ENCODE measurements around the gene ERCC4. TPM values are rescaled to one million over a fixed set of nuclear protein-coding genes. Genes with fewer than 3 reads are reported as not detected.

Gene ERCC4
- polyA plus RNA-seq, 2 of the 4 experiments (the other 2 are of a cell fraction), result 5.9 to 15.1 TPM

DNA sequence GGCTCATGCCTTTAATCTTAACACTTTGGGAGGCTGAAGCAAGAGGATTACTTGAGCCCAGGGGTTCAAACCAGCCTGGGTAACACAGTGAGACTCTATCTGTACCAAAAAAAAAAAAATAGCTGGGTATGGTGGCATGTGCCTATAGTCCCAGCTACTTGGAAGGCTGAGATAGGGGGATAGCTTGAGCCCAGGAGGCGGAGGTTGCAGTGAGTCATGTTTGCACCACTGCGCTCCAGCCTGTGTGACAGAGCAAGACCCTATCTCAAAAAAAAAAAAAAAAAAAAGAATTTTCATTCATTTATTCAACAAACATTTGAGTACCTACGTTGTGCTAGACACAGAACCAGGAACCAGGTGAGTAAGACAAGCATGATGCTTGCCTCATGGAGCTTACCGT is 77.6 kb downstream of the ERCC4 start:
- Histone ChIP-seq H3K4me2 (peak overlapping the region; percentile 52), H3K4me1 (peaks cover 17% of the 10 kb centered on the region), H3K27ac (peak overlapping the region; percentile 31 to 39; a peak in 1 of 6 replicates), H3K9me3 (no peaks in the 10 kb centered on the region), H3K4me3 (no peak overlapping the region)
- WGBS (ENCODE audit: missing lambda C conversion rate), result 74% methylated on average over 4 of the region's 4 CpGs
- no peak for TF ChIP-seq HOXA7 (CRISPR knock-in tag; IDR thresholded peaks at IDR 0.05)
- no peak for TF ChIP-seq HES2 (IDR thresholded peaks at IDR 0.05)
- TF ChIP-seq FOXS1 (CRISPR knock-in tag; IDR thresholded peaks at IDR 0.05), result no peak
- TF ChIP-seq, protein P1, sequence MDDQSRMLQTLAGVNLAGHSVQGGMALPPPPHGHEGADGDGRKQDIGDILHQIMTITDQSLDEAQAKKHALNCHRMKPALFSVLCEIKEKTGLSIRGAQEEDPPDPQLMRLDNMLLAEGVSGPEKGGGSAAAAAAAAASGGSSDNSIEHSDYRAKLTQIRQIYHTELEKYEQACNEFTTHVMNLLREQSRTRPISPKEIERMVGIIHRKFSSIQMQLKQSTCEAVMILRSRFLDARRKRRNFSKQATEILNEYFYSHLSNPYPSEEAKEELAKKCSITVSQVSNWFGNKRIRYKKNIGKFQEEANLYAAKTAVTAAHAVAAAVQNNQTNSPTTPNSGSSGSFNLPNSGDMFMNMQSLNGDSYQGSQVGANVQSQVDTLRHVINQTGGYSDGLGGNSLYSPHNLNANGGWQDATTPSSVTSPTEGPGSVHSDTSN (IDR thresholded peaks at IDR 0.05), result no peak
- TF ChIP-seq, protein P2, sequence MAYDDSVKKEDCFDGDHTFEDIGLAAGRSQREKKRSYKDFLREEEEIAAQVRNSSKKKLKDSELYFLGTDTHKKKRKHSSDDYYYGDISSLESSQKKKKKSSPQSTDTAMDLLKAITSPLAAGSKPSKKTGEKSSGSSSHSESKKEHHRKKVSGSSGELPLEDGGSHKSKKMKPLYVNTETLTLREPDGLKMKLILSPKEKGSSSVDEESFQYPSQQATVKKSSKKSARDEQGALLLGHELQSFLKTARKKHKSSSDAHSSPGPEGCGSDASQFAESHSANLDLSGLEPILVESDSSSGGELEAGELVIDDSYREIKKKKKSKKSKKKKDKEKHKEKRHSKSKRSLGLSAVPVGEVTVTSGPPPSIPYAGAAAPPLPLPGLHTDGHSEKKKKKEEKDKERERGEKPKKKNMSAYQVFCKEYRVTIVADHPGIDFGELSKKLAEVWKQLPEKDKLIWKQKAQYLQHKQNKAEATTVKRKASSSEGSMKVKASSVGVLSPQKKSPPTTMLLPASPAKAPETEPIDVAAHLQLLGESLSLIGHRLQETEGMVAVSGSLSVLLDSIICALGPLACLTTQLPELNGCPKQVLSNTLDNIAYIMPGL (CRISPR knock-in tag; IDR thresholded peaks at IDR 0.05; ENCODE audit: borderline replicate concordance), result no peak
- no peak for TF ChIP-seq CEBPB (IDR thresholded peaks at IDR 0.05)
- no peak for TF ChIP-seq ESRRA (IDR thresholded peaks at IDR 0.05; ENCODE audit: borderline replicate concordance, low read length)
- no peak for TF ChIP-seq JUNB (IDR thresholded peaks at IDR 0.05)
- POLR2A ChIA-PET, result no interaction called here
- CTCF ChIA-PET, result interaction anchor here (0.6 to 1.6 kb wide), 4 partner anchors 9 to 549 kb away, joined by 3 to 4 read pairs (median 3); no protein-coding TSS in a partner anchor
- no peak for ATAC-seq
- DNase-seq (ENCODE audit: low read depth in 1 of 2, low spot score in 1 of 2), result no peak
- FAIRE-seq, result no peak

DNA sequence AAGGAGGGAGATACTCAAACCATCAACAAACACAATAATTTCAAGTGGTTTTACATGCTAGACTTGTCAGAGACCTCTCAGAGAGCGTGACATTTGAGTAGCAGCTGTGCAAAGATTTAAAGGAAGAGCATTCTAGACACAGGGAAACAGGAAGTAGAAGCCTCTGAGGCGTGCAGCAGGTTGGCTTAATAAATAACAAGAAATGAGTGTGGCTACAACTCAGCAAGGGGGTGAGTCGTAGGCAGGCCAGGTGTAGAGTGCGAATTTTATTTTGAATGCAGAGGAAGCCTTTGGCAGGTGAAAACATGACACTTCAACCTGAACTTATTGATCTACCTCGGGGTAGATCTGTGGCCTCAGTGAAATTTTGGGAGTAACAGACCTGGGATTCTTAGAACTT is 78.0 kb downstream of the ERCC4 start:
- H3K4me2 ChIP-seq, result peak overlapping the region; percentile 52
- no peak for DNase-seq (ENCODE audit: low read depth in 1 of 2, low spot score in 1 of 2)
- no peak overlapping the region for H3K4me3 ChIP-seq
- H3K27ac ChIP-seq, result peak overlapping the region; percentile 31 to 39; a peak in 1 of 6 replicates
- no peaks in the 10 kb centered on the region for H3K9me3 ChIP-seq
- ATAC-seq, result peak in 1 of 2 experiments; percentile 45; a peak in 2 of 6 replicates
- ChIA-PET POLR2A (no interaction called here), CTCF (interaction anchor here (0.6 to 1.6 kb wide), 4 partner anchors 9 to 549 kb away, joined by 3 read pairs; no protein-coding TSS in a partner anchor)
- WGBS (ENCODE audit: missing lambda C conversion rate), result 40% methylated on average over 5 of the region's 5 CpGs
- TF ChIP-seq KDM5A (IDR thresholded peaks at IDR 0.05) (no peak), GATA3 (IDR thresholded peaks at IDR 0.05; ENCODE audit: borderline replicate concordance) (no peak)
- no peak for FAIRE-seq
- peaks cover 17% of the 10 kb centered on the region for H3K4me1 ChIP-seq

- Histone ChIP-seq H3K9me3 (no peaks in the 10 kb centered on the region), H3K4me1 (peaks cover 22% of the 10 kb centered on the region), H3K4me3 (no peak overlapping the region), H3K27ac (peak overlapping the region in 1 of 2 experiments; percentile 25; a peak in 1 of 6 replicates), H3K4me2 (no peak overlapping the region)
- ChIA-PET CTCF (interaction anchor here (0.6 kb wide), 1 partner anchor 490 kb away, joined by 3 read pairs; no protein-coding TSS in a partner anchor), POLR2A (no interaction called here)
- 91% methylated on average over 10 of the region's 10 CpGs for WGBS (ENCODE audit: missing lambda C conversion rate)
- no peak for DNase-seq (ENCODE audit: low read depth in 1 of 2, low spot score in 1 of 2)
- no peak for FAIRE-seq
- ATAC-seq, result no peak
- TF ChIP-seq MYC (IDR thresholded peaks at IDR 0.05; ENCODE audit: borderline replicate concordance, low read length) (no peak), CHD4 (IDR thresholded peaks at IDR 0.05; ENCODE audit: borderline replicate concordance) (no peak), FOXS1 (CRISPR knock-in tag; IDR thresholded peaks at IDR 0.05) (no peak), RAD21 (conservative IDR thresholded peaks at IDR 0.05 in 1 of 2, IDR thresholded peaks at IDR 0.05 in 1 of 2) (no peak), RFX5 (IDR thresholded peaks at IDR 0.05) (no peak), EP300 (IDR thresholded peaks at IDR 0.05) (no peak), CEBPB (IDR thresholded peaks at IDR 0.05) (no peak), ATOH8 (CRISPR knock-in tag; IDR thresholded peaks at IDR 0.05; ENCODE audit: low read depth) (no peak), GATA3 (IDR thresholded peaks at IDR 0.05; ENCODE audit: borderline replicate concordance) (no peak), NFE2L2 (conservative IDR thresholded peaks at IDR 0.05; ENCODE audit: low read length) (no peak), RCOR1 (IDR thresholded peaks at IDR 0.05; ENCODE audit: low read depth, low read length) (no peak), EHMT2 (IDR thresholded peaks at IDR 0.05; ENCODE audit: low read depth) (no peak)
Observed at GRCh38 chr16:13999071-13999894, 79.3 kb downstream of the ERCC4 start.
